ENCODE measurements around the gene TERT. TPM values are rescaled to one million over a fixed set of nuclear protein-coding genes. Genes with fewer than 3 reads are reported as not detected.

The TERT gene
- polyA plus RNA-seq, 2 of the 4 experiments (the other 2 are of a cell fraction) = 1.1 to 4.0 TPM

DNA sequence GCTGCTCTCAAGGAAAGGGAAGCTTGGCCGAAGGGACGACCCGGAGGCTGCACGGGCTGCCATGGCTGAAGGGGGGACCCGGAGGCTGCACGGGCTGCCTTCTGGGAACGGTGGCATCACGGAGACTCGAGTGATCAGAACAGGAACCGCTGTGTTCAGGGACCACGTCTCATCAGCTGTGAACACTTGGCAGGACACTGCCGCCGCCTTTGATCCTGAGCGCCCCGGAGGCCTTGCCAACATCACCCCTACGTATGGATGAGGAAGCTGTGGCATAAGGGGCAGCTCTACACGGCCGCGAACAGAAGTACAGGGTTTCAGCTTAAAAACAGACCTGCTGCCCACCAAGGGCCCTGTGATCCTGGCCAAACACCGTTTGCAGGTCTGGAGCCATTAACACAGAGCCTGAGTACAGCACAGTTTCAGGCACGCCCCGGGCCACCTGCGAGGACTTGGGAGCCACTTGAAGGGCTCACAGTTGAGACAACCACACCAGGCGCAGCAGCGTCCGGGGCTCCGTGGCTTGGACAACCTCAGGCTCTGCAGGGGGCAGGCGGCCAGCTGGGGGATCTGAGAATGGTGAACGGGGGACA is 23.9 kb upstream of the TERT start:
- 89% methylated on average over 18 of the region's 29 CpGs for WGBS (ENCODE audit: missing lambda C conversion rate)
- DNase-seq (ENCODE audit: low read depth in 1 of 2, low spot score in 1 of 2) = no peak
- Histone ChIP-seq H3K4me1 (peaks cover 13% of the 10 kb centered on the region), H3K9me3 (no peaks in the 10 kb centered on the region), H3K27ac (no peak overlapping the region), H3K4me2 (no peak overlapping the region), H3K4me3 (no peak overlapping the region)
- ATAC-seq = no peak
- no peak for FAIRE-seq
- CTCF ChIA-PET = no interaction called here
- POLR2A ChIA-PET = no interaction called here
- TF ChIP-seq FOSL2 (IDR thresholded peaks at IDR 0.05) (no peak), FOSL2 (CRISPR knock-in tag; IDR thresholded peaks at IDR 0.05) (no peak), POLR2A (IDR thresholded peaks at IDR 0.05; ENCODE audit: low read length) (no peak)

GRCh38 chr5:1317921-1318565 is 23.2 kb upstream of the TERT start:
- no peaks in the 10 kb centered on the region for H3K9me3 ChIP-seq
- H3K4me2 ChIP-seq = no peak overlapping the region
- no peak overlapping the region for H3K27ac ChIP-seq
- FAIRE-seq (no peak), ATAC-seq (no peak), DNase-seq (ENCODE audit: low read depth in 1 of 2, low spot score in 1 of 2) (no peak)
- POLR2A ChIA-PET = no interaction called here
- H3K4me3 ChIP-seq = no peak overlapping the region
- CTCF ChIA-PET = interaction anchor here (0.7 to 1.3 kb wide), 2 partner anchors 9 to 113 kb away, joined by 3 to 4 read pairs; no protein-coding TSS in a partner anchor
- TF ChIP-seq JUN (IDR thresholded peaks at IDR 0.05) (no peak), ATOH8 (CRISPR knock-in tag; IDR thresholded peaks at IDR 0.05; ENCODE audit: low read depth) (no peak), PHF8 (IDR thresholded peaks at IDR 0.05; ENCODE audit: borderline replicate concordance, low read depth) (no peak), RARB (CRISPR knock-in tag; IDR thresholded peaks at IDR 0.05) (no peak), CHD4 (IDR thresholded peaks at IDR 0.05; ENCODE audit: borderline replicate concordance) (no peak), EHF (CRISPR knock-in tag; IDR thresholded peaks at IDR 0.05) (no peak)
- WGBS (ENCODE audit: missing lambda C conversion rate) = 97% methylated on average over 26 of the region's 26 CpGs
- peaks cover 13% of the 10 kb centered on the region for H3K4me1 ChIP-seq

DNA sequence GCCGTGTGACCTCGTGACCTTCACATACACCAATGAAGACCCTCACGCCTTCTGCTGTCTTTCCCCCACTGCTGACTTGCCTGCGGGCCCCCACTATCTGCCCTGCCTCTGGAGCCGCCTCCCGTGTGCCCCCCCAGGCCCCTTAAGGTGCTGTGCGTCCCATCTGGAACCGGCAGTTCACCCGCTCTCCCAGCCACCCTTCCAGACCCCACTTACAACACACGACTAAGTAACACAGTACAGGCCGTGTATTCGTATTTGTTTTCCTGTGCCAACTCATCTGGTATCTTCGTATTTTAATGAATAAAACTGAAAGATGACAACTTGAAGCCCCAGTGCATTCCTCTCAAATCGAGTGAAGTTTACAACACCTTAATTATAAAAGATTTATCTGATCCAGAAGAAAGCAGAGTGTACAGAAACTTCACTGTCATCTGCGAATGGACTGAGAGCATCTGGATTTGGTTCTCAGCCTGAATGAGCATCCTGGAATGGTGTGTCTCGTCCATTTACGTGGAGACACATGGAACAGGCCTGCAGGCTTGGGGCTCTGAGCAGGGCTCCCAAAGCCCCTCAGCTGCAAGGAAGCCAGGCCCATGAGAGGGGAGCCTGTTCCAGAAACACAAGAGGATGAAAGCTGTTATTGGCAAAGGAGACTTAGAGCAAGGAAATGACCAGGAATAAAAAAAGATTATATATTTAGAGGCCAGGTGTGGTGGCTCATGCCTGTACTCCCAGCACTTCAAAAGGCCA is 21.9 kb upstream of the TERT start:
- no peak for ATAC-seq
- no peak for FAIRE-seq
- H3K4me2 ChIP-seq = peak overlapping the region; percentile 56
- no peaks in the 10 kb centered on the region for H3K9me3 ChIP-seq
- WGBS (ENCODE audit: missing lambda C conversion rate) = 79% methylated on average over 17 of the region's 17 CpGs
- POLR2A ChIA-PET = no interaction called here
- H3K27ac ChIP-seq = peak overlapping the region in 1 of 2 experiments; percentile 35; a peak in 1 of 6 replicates
- H3K4me3 ChIP-seq = no peak overlapping the region
- peaks cover 13% of the 10 kb centered on the region for H3K4me1 ChIP-seq
- CTCF ChIA-PET = interaction anchor here (1.3 kb wide), 1 partner anchor 112 kb away, joined by 4 read pairs; no protein-coding TSS in a partner anchor
- no peak for TF ChIP-seq HMGXB4 (CRISPR knock-in tag; IDR thresholded peaks at IDR 0.05; ENCODE audit: borderline replicate concordance)
- no peak for TF ChIP-seq MAZ (IDR thresholded peaks at IDR 0.05; ENCODE audit: borderline replicate concordance, low read depth, low read length)
- TF ChIP-seq MAFK (IDR thresholded peaks at IDR 0.05; ENCODE audit: partially characterized antibody) = no peak
- no peak for TF ChIP-seq SMC3 (IDR thresholded peaks at IDR 0.05)
- no peak for TF ChIP-seq HOXB5 (CRISPR knock-in tag; IDR thresholded peaks at IDR 0.05)
- TF ChIP-seq HOXA7 (CRISPR knock-in tag; IDR thresholded peaks at IDR 0.05) = peak; percentile 34; the same call in 1 of the 2 replicates
- no peak for TF ChIP-seq SREBF2 (IDR thresholded peaks at IDR 0.05)
- TF ChIP-seq RNF2 (IDR thresholded peaks at IDR 0.05; ENCODE audit: borderline replicate concordance, low read depth) = no peak
- TF ChIP-seq EP300 (IDR thresholded peaks at IDR 0.05) = no peak
- no peak for DNase-seq (ENCODE audit: low read depth in 1 of 2, low spot score in 1 of 2)
